GM18519 (cell line): ENCODE results near the gene ATG16L2.
"Not testable (repeated sequence)": the region's sequence is repeated elsewhere in the genome, so short reads cannot be mapped to it uniquely, and the experiment has no call there.

Source experiments
- ATAC-seq: cut with Tn5 transposase; IDR thresholded peaks from one replicate; pipeline ENCODE4 v1.9.1; 2021; ENCODE audit warnings: mild to moderate bottlenecking, moderate library complexity; ENCODE audit not compliant: unreplicated experiment, low FRiP score

ATG16L2 gene

DNA sequence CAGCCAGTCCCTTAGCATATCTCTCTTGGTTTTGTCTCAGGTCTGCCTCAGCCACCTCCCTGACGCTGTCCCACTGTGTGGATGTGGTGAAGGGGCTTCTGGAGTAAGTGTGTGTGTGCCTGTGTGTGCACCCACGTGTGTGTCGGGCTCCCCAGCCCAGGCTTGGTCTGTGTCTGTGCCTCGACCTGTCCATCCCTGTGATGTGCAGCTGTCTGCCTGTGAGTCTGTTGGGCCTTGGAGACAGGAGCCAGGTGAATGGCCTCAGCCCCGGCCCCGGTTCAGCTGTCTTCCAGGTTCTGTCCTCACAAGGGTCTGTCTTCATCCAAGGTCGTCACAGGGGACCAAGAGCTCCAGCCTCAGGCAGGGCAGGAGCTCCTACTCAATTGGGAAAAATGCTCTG lies 9.8 kb downstream of the ATG16L2 start:
- ATAC-seq = no peak

DNA sequence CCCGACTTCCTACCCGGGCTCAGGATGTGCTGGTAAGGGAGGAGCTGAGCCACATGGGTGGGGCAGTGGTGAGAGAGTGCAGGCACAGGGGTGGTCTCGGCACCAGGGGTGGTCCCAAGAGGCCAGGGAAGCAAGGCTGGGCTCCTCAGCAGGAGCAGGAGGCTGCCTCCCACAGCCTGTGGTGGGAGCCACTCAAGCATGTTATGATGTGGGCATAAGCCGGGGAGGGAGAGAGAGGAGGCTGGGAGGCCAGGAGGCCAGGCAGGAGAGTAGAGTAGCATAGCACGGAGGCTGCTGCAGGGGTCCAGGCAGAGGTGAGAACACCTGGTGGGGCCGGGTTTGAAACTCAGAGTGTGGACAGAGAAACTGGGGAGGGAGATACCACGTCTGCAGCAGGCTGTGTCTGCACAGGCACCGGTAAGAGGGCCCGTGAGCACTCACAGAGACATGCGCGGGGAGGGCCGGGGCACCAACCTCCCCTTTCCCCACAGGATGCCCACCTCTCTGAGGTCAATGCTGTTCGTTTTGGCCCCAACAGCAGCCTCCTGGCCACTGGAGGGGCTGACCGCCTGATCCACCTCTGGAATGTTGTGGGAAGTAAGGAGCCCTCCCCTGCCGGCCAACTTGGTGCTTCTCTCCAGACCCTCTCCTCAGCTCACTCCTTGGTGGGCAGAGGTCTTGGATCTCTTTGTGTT lies 10.7 kb downstream of the ATG16L2 start:
- no peak for ATAC-seq

DNA sequence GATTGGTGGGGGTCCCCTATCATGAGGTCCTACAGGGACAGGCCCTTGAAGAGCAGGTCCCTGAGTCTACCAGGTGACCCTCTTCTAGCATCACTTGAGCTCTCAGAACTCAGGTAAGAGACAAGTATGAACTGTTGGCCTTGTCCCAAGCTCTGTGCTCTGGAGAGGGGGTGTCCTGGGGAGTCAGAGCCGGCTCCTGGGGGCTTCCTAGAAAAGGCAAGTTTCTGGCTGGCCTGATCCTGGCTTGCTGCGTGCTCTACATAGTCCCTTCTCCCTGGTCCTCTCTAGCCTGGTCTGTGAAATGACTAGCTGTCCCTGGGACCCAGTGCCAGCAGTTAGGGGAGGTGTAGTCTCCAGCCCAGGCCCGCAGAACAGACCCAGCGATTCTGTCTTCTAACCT lies 11.4 kb downstream of the ATG16L2 start:
- no peak for ATAC-seq

DNA sequence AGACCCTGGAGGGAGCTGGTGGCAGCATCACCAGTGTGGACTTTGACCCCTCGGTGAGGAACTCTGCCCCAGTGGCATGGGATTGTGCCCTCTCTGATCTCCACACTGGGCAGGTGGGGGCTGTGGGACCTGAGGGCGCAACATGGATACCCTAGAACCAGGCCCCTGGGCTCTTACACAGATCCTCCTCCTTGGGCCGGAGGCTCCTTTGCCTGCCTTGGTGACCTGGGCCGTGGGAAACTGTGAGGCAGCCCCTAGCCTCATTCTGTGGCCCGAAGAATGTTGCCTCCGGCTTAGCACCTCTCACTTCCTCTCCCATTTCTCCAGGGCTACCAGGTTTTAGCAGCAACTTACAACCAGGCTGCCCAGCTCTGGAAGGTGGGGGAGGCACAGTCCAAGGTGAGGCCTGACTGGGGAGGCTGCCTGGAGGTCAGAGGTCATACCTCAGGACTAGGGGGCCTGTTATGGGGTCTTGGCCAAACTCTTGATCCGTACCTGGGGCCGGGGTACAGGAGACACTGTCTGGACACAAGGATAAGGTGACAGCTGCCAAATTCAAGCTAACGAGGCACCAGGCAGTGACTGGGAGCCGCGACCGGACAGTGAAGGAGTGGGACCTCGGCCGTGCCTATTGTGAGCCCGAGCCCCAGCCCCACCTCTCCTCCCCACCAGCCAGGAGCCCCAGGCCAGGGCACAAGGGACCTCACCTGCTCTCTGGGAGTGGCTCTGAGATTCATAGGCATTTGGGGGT lies 12.2 kb downstream of the ATG16L2 start:
- no peak for ATAC-seq

DNA sequence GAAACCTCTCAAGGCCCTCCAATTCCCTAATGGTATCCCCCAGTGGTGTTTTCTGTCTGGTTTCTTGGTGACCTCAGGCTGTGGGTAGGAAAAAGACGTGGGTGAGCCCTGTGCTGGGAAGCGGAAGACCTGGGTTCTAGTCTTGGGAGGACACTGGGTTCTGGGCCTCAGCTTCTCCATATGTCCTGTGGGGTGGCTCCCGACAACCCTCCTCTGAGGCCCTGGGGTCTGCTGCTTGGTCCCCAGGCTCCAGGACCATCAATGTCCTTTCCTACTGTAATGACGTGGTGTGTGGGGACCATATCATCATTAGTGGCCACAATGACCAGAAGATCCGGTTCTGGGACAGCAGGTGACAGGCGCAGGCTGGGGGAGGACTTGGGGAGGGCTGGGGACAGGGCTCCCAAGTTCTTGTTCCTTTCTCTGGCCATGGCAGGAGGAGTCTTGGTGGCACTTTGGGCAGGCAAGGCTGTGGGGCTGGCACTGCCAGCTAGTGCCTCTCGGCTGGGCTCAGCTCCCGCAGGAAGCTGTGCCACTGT lies 12.8 kb downstream of the ATG16L2 start:
- no peak for ATAC-seq

DNA sequence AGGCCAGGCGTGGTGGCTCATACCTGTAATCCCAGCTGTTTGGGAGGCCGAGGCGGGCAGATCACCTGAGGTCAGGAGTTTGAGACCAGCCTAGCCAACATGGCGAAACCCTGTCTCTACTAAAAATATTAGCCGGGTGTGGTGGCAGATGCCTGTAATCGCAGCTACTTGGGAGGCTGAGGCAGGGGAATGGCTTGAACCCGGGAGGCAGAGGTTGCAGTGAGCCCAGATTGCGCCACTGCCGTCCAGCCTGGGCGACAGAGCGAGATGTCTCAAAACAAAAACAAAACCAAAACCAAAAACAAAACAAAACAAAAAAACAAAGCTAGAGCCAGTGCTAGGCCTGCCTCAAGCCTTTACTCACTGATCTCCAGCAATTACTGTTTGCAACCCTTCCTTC lies 13.4 kb downstream of the ATG16L2 start:
- ATAC-seq = not testable (repeated sequence)

DNA sequence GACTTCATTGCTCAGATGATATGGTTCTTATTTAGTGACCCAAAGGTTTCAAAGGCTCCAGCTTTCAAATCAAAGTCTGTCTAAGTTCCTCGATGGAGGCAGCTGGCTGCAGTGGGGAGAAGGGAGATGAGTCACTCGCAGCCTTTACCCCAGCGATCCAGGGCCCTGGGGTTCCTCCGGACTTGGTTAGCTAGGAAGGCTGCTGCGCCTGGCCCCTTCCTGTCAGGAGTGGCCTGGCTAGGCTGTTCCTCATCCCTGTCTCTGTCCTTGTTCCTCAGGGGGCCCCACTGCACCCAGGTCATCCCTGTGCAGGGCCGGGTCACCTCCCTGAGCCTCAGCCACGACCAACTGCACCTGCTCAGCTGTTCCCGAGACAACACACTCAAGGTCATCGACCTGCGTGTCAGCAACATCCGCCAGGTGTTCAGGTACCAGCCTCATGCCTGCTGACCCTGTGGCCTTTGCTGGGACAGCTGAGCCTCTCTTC lies 13.9 kb downstream of the ATG16L2 start:
- ATAC-seq = no peak

DNA sequence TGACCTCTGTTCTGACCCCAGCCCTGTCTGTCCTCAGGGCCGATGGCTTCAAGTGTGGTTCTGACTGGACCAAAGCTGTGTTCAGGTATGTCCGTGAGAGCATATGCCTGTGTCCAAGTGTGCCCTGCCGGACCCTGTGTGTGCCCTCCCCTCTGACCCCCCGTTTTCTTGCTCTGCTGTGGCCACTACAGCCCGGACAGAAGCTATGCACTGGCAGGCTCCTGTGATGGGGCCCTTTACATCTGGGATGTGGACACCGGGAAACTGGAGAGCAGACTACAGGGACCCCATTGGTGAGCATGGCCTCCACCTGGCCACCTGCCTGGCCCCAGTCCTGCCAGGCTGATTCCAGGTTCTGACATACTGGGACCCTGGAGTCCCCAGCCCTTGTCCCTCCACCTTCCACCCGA lies 14.5 kb downstream of the ATG16L2 start:
- no peak for ATAC-seq

DNA sequence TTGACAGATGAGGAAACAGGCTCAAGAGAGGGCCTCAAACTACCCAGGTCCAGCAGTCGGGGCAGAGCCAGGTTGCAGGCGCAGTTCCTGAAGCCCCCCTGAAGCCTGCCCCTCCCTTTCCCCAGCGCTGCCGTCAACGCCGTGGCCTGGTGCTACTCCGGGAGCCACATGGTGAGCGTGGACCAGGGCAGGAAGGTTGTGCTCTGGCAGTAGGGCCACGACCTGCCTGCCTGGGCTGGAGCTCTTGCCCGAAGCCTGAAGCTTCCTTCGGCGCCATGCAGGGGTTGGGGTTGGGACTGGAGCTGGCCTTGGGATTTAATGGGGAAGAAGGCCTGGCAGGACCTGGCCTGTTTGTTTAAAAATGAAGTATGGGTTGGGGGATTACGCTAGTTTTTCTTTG lies 15.0 kb downstream of the ATG16L2 start:
- ATAC-seq = no peak

DNA sequence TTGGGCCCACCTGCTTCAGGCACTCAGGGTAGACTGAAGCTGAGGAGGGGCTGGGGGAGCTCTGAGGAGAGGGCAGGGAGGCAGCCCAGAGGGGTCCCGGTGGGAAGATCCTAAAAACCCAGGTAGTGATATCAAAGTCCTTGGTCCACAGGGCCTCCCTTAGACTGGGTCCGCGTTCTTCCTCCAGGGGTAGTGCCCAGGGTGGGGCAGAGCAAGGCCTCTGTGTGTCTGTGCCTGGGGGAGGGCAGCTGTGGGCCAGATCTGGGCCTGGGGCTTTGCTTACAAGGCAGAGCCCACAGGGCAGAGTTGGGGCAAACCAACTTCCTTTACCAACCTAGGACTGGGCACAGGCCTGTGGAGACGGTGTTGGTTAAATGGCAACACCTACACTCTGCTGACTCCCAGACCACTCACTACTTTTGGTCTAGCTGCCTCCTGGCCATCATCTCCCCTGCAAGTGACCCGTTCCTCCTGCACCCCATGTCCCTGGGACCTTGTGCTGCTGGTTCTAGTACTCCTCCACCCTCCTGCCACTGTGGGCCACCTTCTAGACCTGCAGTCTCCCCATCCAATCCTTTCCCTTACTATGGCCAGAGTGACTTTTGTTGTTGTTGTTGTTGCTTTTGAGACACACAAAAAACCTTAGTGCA lies 15.8 kb downstream of the ATG16L2 start:
- no peak for ATAC-seq

DNA sequence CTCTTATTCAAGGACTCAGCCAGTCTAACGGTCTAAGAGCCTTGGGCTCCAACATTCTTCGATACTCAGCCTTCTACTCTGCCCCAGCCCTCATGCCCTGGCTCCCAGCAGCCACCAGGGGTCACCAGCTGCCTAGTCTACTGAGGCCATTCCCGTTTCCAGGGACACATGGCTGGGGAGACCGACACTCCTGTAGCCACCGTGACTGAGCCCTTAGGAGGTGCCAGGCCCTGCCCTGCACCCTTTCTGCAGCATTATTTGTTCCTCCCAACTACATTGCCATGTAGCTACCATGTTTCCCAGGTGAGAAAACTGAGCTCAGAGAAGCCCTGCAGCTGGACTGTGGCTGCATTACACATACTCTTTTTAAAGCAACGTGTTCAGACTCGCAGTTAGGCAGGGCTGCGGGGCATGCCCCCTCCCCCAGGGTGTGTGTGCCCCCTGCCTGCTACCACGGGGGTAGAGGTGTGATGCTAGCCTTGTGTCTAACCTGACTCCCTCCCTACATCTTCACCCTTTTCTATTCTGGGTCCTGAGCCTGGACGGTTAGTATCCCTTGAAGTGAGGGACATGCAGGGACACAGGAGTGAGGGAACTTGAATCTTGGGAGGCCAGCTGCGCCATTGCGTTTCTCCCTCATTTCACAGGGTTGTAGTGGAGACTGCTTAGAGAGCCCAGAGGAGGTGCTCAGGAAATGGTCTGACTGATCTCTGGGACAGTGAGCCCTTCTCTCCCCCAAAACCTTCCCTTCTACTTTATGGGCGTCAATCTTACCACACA lies 17.5 kb downstream of the ATG16L2 start:
- no peak for ATAC-seq

DNA sequence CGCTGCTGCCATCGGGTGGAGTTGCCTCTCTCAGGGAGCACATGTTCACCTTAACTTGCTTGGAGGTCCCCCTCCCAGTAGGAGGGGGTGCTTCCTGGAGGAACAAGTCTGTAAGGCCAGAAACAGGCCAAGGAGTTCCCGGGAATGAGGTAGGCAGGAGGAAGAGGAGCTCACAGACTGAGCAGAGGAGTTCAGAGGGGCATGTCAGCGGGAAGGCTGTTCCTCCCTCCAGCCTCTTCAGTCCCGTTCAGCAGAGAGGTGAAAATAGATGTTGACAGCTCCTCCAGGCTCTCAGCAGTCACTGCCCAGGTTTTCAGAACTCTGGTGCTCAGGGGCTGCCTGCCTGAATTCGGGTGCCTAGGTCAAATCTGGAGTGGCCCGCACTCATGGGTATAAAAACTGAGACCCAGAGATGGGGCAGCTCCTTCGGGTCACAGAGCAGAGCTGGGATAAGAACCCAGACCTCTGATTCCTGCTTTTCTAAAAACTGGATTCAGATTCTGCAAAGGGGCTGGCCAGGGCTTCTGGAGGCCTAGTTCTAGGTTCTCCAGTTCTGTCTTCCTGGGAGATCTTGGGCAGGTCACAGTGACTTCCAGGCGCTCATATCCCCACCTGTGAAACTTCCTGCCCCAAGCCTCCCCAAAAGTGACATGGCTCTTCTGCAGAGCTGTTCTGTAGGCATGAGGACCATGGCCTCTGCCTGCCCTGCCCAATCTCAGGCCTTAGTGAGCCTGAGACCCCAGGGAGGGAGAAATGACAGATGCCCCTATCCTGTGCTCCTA lies 18.3 kb downstream of the ATG16L2 start:
- ATAC-seq = no peak

DNA sequence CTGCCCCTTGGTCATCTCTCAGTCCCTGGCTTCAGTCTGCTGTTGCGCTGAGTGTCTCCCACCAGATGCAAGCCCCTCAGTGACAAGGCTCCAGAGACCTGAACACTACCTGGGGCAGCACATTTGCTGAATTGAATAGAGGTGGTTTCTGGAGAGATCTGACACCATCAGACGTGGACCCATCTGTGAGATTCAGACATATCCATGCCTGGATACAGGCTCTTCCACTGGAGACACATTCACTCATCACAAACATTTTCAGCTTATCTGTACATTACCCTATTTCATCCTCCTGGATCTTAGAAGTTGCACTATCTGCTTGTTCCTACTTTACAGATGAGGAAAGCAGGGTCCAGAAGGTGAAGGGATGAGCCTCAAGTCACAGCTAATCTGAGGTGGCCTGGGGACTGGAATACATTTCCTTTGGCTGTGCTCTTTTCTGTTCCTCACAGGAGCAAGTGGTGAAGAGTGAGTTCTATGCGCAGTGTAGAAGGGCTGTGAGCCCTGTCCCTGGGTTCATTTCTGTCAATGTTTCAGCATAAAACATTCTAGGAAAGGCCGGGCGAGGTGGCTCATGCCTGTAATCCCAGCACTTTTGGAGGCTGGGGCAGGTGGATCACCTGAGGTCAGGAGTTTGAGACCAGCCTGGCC lies 19.0 kb downstream of the ATG16L2 start:
- ATAC-seq = no peak

DNA sequence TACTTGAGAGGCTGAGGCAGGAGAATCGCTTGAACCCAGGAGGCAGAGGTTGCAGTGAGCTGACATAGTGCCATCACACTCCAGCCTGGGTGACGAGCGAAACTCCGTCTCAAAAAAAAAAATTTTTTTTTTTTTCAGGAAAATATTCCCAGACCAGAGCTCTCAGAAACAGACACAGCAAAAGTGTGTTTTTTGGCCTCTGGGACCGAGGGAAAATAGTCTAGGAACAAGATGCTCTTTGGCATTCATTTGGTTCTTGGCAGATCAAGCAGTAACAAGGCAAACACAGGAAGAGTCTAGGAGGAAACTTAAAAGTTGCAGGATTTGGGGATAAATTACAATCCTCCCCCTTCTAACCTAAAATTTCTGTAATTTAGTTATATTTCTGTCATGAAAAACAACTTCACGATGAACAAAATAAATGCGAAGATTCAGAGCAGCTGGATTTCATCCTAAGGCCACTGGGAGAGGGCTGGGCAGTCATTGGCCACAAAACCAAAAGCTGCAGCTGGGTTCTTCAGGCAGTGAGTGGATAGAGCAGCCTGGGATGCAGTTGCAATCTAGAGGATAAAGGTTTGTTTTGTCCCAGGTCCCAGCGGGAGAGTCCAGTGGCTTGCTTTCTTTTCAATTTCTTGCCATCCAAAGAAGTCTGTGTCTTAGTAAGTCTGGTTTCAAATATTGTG lies 19.7 kb downstream of the ATG16L2 start:
- ATAC-seq = no peak

DNA sequence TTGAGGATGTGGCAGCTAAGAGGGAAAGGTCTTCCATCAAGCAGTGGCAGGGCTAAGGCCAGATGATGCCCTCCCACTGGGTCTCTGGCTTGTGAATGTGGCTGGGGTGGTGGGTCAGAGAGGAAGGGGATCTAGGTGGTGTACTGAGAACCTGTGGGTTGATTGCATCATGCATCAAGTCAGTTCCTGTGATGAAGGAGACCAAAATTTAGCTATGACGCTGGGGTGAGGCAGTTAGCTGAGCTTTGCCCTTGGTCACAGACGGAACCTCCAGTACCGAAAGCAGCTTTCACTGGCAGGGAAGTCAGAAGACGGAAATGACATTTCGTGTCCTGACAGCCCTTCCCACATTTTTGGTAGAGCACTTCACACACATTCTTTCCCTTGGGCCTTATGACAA lies 20.7 kb downstream of the ATG16L2 start:
- ATAC-seq = no peak

DNA sequence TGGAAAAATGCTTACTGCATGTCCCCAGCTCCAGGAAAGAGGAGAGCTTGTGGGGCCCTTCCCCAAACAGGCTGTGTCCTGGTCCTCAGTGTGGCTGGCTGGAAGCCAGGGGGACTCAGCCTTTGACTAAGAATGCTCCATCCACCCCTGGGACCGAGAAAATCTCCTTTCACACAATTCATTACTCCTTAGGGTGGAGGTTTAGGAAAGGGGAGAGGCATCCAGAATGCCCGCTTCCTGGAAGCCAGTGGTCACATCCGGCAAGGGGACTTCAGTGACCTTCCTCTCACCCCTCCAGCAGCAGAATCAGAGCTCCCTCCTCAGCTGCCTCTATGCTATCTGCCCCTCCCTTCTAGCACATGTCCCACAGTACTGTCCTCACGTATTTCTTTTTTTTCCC lies 21.9 kb downstream of the ATG16L2 start:
- ATAC-seq = no peak

DNA sequence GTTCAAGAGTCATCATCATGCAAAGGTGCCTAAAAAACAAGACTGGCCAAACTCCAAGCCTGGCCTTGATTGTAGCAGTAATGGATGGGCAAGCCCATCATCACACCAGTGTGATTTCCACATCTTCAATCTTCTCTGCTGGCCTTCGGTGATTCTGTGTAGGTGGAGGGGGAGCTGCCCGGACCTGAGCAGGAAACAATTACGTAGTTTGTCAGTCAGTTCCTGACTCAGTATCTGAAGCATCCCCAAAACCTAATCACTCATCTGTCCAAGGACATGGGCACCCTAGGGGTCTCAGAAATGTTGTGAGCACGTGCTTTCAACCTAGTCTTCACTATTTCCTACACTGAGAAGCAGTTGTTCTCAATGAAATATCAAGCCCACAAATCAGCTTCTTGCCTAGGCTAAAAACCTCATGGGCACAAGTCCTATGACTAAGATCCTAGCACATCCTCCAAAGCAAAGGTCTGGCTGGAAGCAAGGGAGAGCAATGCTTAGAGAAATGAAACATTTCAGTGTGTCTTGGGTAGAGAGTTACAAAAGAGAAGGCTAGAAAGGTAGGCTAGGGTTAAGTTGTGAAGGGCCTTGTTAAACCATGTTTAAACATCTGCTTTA lies 24.6 kb downstream of the ATG16L2 start:
- ATAC-seq = no peak

DNA sequence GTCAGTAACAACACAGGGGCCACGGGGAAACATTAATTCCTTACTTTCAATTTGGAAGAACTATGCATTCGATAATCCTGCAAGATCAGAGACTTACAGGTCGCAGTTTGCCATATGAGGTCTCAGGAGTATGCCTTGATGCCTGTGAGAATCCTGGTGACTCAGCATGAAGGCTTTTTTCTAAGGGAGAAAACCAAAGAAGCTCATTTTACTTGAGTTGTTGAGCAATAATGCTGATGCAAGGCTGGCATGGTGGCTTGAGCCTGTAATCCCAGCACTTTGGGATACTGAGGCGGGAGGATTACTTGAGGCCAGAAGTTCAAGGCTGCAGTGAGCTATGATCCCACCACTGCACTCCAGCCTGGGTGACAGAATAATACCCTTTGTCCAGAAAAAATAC lies 26.6 kb downstream of the ATG16L2 start:
- ATAC-seq = no peak
